Lower lobe of right lung (tissue), 2 donors: ENCODE data around the gene ELF4. TPM values are rescaled to one million over a fixed set of nuclear protein-coding genes. Genes with fewer than 3 reads are reported as not detected.

Experiments
- ATAC-seq, 2 donors: fragments of 200-7000 bp; cut with Tn5 transposase; one replicate each; pipeline ENCODE4 v1.9.1; 2020 to 2022; ENCODE audit warnings: mild to moderate bottlenecking in 2 of 2, moderate library complexity in 2 of 2
- DNase-seq: peaks from one replicate; pipeline ENCODE4 v3.0.0-alpha.2; 2020
- H3K27ac ChIP-seq: fragments of 200-600 bp; one replicate; pipeline ENCODE4 v1.8.0; 2022
- H3K27me3 ChIP-seq: fragments of 200-600 bp; one replicate; pipeline ENCODE4 v1.8.0; 2022; ENCODE audit warnings: low read depth
- H3K36me3 ChIP-seq: fragments of 200-600 bp; one replicate; pipeline ENCODE4 v1.8.0; 2022; ENCODE audit warnings: mild to moderate bottlenecking
- H3K4me1 ChIP-seq: fragments of 200-600 bp; one replicate; pipeline ENCODE4 v1.8.0; 2022
- H3K4me3 ChIP-seq: fragments of 200-600 bp; one replicate; pipeline ENCODE4 v1.8.0; 2022; ENCODE audit warnings: mild to moderate bottlenecking
- H3K9me3 ChIP-seq: fragments of 200-600 bp; one replicate; pipeline ENCODE4 v1.8.0; 2022
- CTCF ChIP-seq: fragments of 200-600 bp; IDR thresholded peaks from one replicate; pipeline ENCODE4 v1.8.0; 2022; ENCODE audit warnings: antibody characterized with exemption, mild to moderate bottlenecking
- intact Hi-C: fragments of 100-400 bp; cut with DNase I; formaldehyde crosslinking; loops from one replicate; pipeline ENCODE4 v1.11.0; 2022
- total RNA-seq: library from RNA; stranded (reverse); fragmentation: NEBNext Ultra II Directional; extraction: Animal tissue kit (Norgen Biotek cat#: 25700); gene quantifications from one replicate; pipeline ENCODE4 v1.2.1, GENCODE V29; 2021
- donor health status: DM: no; HTN: yes; CAD: no; lungs with severe emphysema.

The ELF4 gene
- total RNA-seq, 1 donor from 2014 or later: 24.1 TPM

- Histone ChIP-seq H3K36me3 (peaks cover 36% of the 10 kb centered on the region), H3K4me1 (no peaks in the 10 kb centered on the region), H3K27ac (no peak overlapping the region), H3K9me3 (no peaks in the 10 kb centered on the region), H3K27me3 (no peaks in the 10 kb centered on the region), H3K4me3 (no peak overlapping the region)
- ATAC-seq (no peak), DNase-seq (no peak)
- TF ChIP-seq CTCF: no peak
- intact Hi-C loops: no loop called here
Observed at GRCh38 chrX:130075777-130076176, 34.5 kb downstream of the ELF4 start.

- no peak for ATAC-seq
- no peak overlapping the region for H3K4me3 ChIP-seq
- no peaks in the 10 kb centered on the region for H3K27me3 ChIP-seq
- DNase-seq: no peak
- H3K9me3 ChIP-seq: no peaks in the 10 kb centered on the region
- no peak for TF ChIP-seq CTCF
- intact Hi-C loops: no loop called here
- H3K27ac ChIP-seq: no peak overlapping the region
- H3K36me3 ChIP-seq: peaks cover 68% of the 10 kb centered on the region
- H3K4me1 ChIP-seq: no peaks in the 10 kb centered on the region
Observed at GRCh38 chrX:130072345-130072740, 38.0 kb downstream of the ELF4 start.

GRCh38 chrX:130071611-130072344, 38.5 kb downstream of the ELF4 start:
- Histone ChIP-seq H3K9me3 (no peaks in the 10 kb centered on the region), H3K4me1 (no peaks in the 10 kb centered on the region), H3K4me3 (no peak overlapping the region), H3K27ac (no peak overlapping the region), H3K36me3 (peaks cover 74% of the 10 kb centered on the region), H3K27me3 (no peaks in the 10 kb centered on the region)
- DNase-seq (no peak), ATAC-seq (no peak)
- TF ChIP-seq CTCF: no peak
- intact Hi-C loops: no loop called here

GRCh38 chrX:130066975-130067615, 43.2 kb downstream of the ELF4 start:
- no peak overlapping the region for H3K27ac ChIP-seq
- H3K27me3 ChIP-seq: no peaks in the 10 kb centered on the region
- ATAC-seq (no peak), DNase-seq (no peak)
- H3K9me3 ChIP-seq: no peaks in the 10 kb centered on the region
- H3K4me1 ChIP-seq: no peaks in the 10 kb centered on the region
- intact Hi-C loops: no loop called here
- H3K4me3 ChIP-seq: no peak overlapping the region
- peaks cover 67% of the 10 kb centered on the region for H3K36me3 ChIP-seq
- TF ChIP-seq CTCF: no peak

GRCh38 chrX:130060122-130061069, 49.9 kb downstream of the ELF4 start:
- Histone ChIP-seq H3K4me3 (peak overlapping the region; percentile 55), H3K27ac (peak overlapping the region; percentile 65), H3K36me3 (peaks cover 6% of the 10 kb centered on the region), H3K27me3 (no peaks in the 10 kb centered on the region), H3K9me3 (no peaks in the 10 kb centered on the region), H3K4me1 (peaks cover 6% of the 10 kb centered on the region)
- peak; percentile 77 for TF ChIP-seq CTCF
- ATAC-seq (peak; percentile 94 to 97), DNase-seq (peak; percentile 86)
- intact Hi-C loops: no loop called here
